Panc1 (cell line): ENCODE data around the gene FGD3. TPM values are rescaled to one million over a fixed set of nuclear protein-coding genes. Genes with fewer than 3 reads are reported as not detected.

ENCODE experiments used
- ATAC-seq: fragments of 200-7000 bp; cut with Tn5 transposase; 2 replicates; pipeline ENCODE4 v1.9.1; 2020; ENCODE audit warnings: mild to moderate bottlenecking, moderate library complexity
- BruUV-seq: library from RNA; stranded (reverse); fragments of 400-500 nt; replicated peaks from 2 replicates; lab custom pipeline; 2021; lab: Mats Ljungman, UMichigan
- CTCF ChIA-PET: fragments of 300-600 bp; sonication (Branson Sonifier 250); formaldehyde crosslinking; loops from one replicate; lab custom pipeline; 2022; ENCODE audit warnings: antibody characterized with exemption; lab: Charles Lee
- POLR2A ChIA-PET: fragments of 300-600 bp; sonication (Branson Sonifier 250); formaldehyde crosslinking; loops from one replicate; lab custom pipeline; 2022; ENCODE audit warnings: antibody characterized with exemption; lab: Charles Lee
- DNase-seq: peaks from one replicate; pipeline ENCODE4 v3.0.0-alpha.2; 2010; ENCODE audit warnings: low read depth, low spot score
- H3K27ac ChIP-seq: 2 replicates; pipeline ENCODE4 v1.5.1; 2011; ENCODE audit warnings: mild to moderate bottlenecking, low read length, inconsistent platforms
- H3K27me3 ChIP-seq: fragments of 200-500 bp; sonication (Bioruptor generic); 2 replicates; pipeline ENCODE4 v1.6.0; 2014; ENCODE audit warnings: low read length, inconsistent platforms; ENCODE audit not compliant: control insufficient read depth, insufficient read depth
- H3K36me3 ChIP-seq: fragments of 200-500 bp; sonication (Bioruptor generic); 2 replicates; pipeline ENCODE4 v1.5.1; 2014; ENCODE audit warnings: inconsistent platforms, mild to moderate bottlenecking, low read length, moderate library complexity; ENCODE audit not compliant: control insufficient read depth, insufficient read depth
- H3K4me1 ChIP-seq: 2 replicates; pipeline ENCODE4 v1.5.1; 2011; ENCODE audit warnings: inconsistent platforms, mild to moderate bottlenecking, low read length, moderate library complexity; ENCODE audit not compliant: control insufficient read depth, insufficient read depth
- H3K4me3 ChIP-seq, 2 experiments: 2 replicates each; pipeline ENCODE4 v1.5.1; 2011 to 2012; ENCODE audit warnings: low read depth in 2 of 2, low read length in 2 of 2, mild to moderate bottlenecking in 2 of 2, inconsistent platforms in 1 of 2, moderate library complexity in 1 of 2
- H3K9me3 ChIP-seq: fragments of 200-500 bp; sonication (Bioruptor generic); 2 replicates; pipeline ENCODE4 v1.5.1; 2014; ENCODE audit warnings: low read depth, mild to moderate bottlenecking, inconsistent platforms, low read length, moderate library complexity; ENCODE audit not compliant: control insufficient read depth, insufficient read depth
- CTCF ChIP-seq: fragments of 450-650 bp; IDR thresholded peaks from 2 replicates; pipeline ENCODE4 v1.5.1; 2017; ENCODE audit warnings: mild to moderate bottlenecking
- POLR2AphosphoS5 ChIP-seq: IDR thresholded peaks from 2 replicates; pipeline ENCODE4 v1.6.1; 2012; ENCODE audit warnings: mild to moderate bottlenecking, low read depth, low read length, moderate library complexity
- REST ChIP-seq, 2 experiments: IDR thresholded peaks; 2 replicates each; pipeline ENCODE4 v1.6.1; 2011 to 2012; ENCODE audit warnings: low read depth in 2 of 2, control low read depth in 1 of 2, low read length in 1 of 2, mild to moderate bottlenecking in 1 of 2, moderate library complexity in 1 of 2; ENCODE audit not compliant: insufficient read depth in 1 of 2
- SIN3A ChIP-seq: IDR thresholded peaks from 2 replicates; pipeline ENCODE4 v1.6.1; 2012; ENCODE audit warnings: low read depth, mild to moderate bottlenecking, low read length, moderate library complexity, borderline replicate concordance; ENCODE audit not compliant: insufficient read depth
- TCF7L2 ChIP-seq: IDR thresholded peaks from 2 replicates; pipeline ENCODE4 v1.6.1; 2011; ENCODE audit warnings: mild to moderate bottlenecking, low read depth, low read length, inconsistent platforms
- in situ Hi-C: cut with HindIII; loops from 2 replicates; pipeline ENCODE4 v1.10.0; 2016; ENCODE audit warnings: low sequenced_read_pairs, low pct_unique_long_range_greater_than_20kb
- intact Hi-C: fragments of 100-400 bp; cut with micrococcal nuclease; formaldehyde crosslinking; loops from one replicate; pipeline ENCODE4 v1.10.0; 2022; ENCODE audit not compliant: unreplicated experiment
- total RNA-seq: library from RNA; stranded (reverse); gene quantifications from one replicate; pipeline ENCODE4 v1.2.1, GENCODE V29; 2021; ENCODE audit not compliant: unreplicated experiment

FGD3 gene
- total RNA-seq, 1 experiment from 2014 or later = 0.80 TPM

- CTCF ChIA-PET = no interaction called here
- intact Hi-C loops (no loop called here), in situ Hi-C loops (no loop called here)
- ATAC-seq (no peak), DNase-seq (no peak)
- no TSS peak for BruUV-seq
- H3K27me3 ChIP-seq = no peaks in the 10 kb centered on the region
- no peaks in the 10 kb centered on the region for H3K4me1 ChIP-seq
- no peaks in the 10 kb centered on the region for H3K36me3 ChIP-seq
- POLR2A ChIA-PET = no interaction called here
- H3K9me3 ChIP-seq = no peaks in the 10 kb centered on the region
- H3K27ac ChIP-seq = no peak overlapping the region
- TF ChIP-seq REST (IDR thresholded peaks at IDR 0.05; ENCODE audit: insufficient read depth in 1 of 2, low read depth in 2 of 2, low read length in 1 of 2) = no peak
- no peak for TF ChIP-seq POLR2AphosphoS5
- TF ChIP-seq TCF7L2 = no peak
- no peak for TF ChIP-seq CTCF
- TF ChIP-seq SIN3A = no peak
- no peak overlapping the region for H3K4me3 ChIP-seq
These were observed 95.8 kb downstream of the FGD3 start for GRCh38 chr9:93043122-93043521.

GRCh38 chr9:93045521-93045920, 98.2 kb downstream of the FGD3 start:
- no peak for DNase-seq
- intact Hi-C loops = no loop called here
- CTCF ChIA-PET = no interaction called here
- no TSS peak for BruUV-seq
- Histone ChIP-seq H3K27me3 (no peaks in the 10 kb centered on the region), H3K4me3 (no peak overlapping the region), H3K36me3 (no peaks in the 10 kb centered on the region), H3K27ac (no peak overlapping the region), H3K9me3 (no peaks in the 10 kb centered on the region), H3K4me1 (no peaks in the 10 kb centered on the region)
- no peak for ATAC-seq
- in situ Hi-C loops = no loop called here
- TF ChIP-seq TCF7L2 (no peak), POLR2AphosphoS5 (no peak), REST (IDR thresholded peaks at IDR 0.05; ENCODE audit: insufficient read depth in 1 of 2, low read depth in 2 of 2, low read length in 1 of 2) (no peak), CTCF (no peak), SIN3A (no peak)
- POLR2A ChIA-PET = interaction anchor here (0.6 kb wide), 1 partner anchor 438 kb away, joined by 3 read pairs; no protein-coding TSS in a partner anchor
